ENCODE results near the gene SNX9.
"Not testable (repeated sequence)": the region's sequence is repeated elsewhere in the genome, so short reads cannot be mapped to it uniquely, and the experiment has no call there.

SNX9 gene

GRCh38 chr6:157954150-157955117 is 131.4 kb downstream of the SNX9 start:
- DNase-seq (ENCODE audit: low read depth): no peak

- no peak for DNase-seq (ENCODE audit: low read depth)
Observed at GRCh38 chr6:157955675-157956074, 132.6 kb downstream of the SNX9 start.

- DNase-seq (ENCODE audit: low read depth): no peak
Observed at GRCh38 chr6:157956171-157956730, 133.2 kb downstream of the SNX9 start.

- no peak for DNase-seq (ENCODE audit: low read depth)
Observed at GRCh38 chr6:157959451-157960227, 136.6 kb downstream of the SNX9 start.

- DNase-seq (ENCODE audit: low read depth): no peak
Observed at GRCh38 chr6:157961153-157961831, 138.2 kb downstream of the SNX9 start.

GRCh38 chr6:157961832-157962575 is 139.0 kb downstream of the SNX9 start:
- no peak for DNase-seq (ENCODE audit: low read depth)

- no peak for DNase-seq (ENCODE audit: low read depth)
Observed at GRCh38 chr6:157962601-157963302, 139.7 kb downstream of the SNX9 start.

- no peak for DNase-seq (ENCODE audit: low read depth)
Observed at GRCh38 chr6:157964100-157964499, 141.1 kb downstream of the SNX9 start.

- no peak for DNase-seq (ENCODE audit: low read depth)
Observed at GRCh38 chr6:157965387-157965786, 142.3 kb downstream of the SNX9 start.

GRCh38 chr6:157966589-157966977 is 143.5 kb downstream of the SNX9 start:
- no peak for DNase-seq (ENCODE audit: low read depth)

GRCh38 chr6:157967020-157967419 is 144.0 kb downstream of the SNX9 start:
- DNase-seq (ENCODE audit: low read depth): no peak

- no peak for DNase-seq (ENCODE audit: low read depth)
Observed at GRCh38 chr6:157967486-157967885, 144.4 kb downstream of the SNX9 start.

GRCh38 chr6:157972177-157972576 is 149.1 kb downstream of the SNX9 start:
- not testable (repeated sequence) for DNase-seq (ENCODE audit: low read depth)

GRCh38 chr6:157974341-157974894 is 151.4 kb downstream of the SNX9 start:
- DNase-seq (ENCODE audit: low read depth): no peak

- no peak for DNase-seq (ENCODE audit: low read depth)
Observed at GRCh38 chr6:157974967-157975366, 151.9 kb downstream of the SNX9 start.

- DNase-seq (ENCODE audit: low read depth): no peak
Observed at GRCh38 chr6:157975456-157975855, 152.4 kb downstream of the SNX9 start.

GRCh38 chr6:157976345-157977175 is 153.5 kb downstream of the SNX9 start:
- no peak for DNase-seq (ENCODE audit: low read depth)

GRCh38 chr6:157977176-157977804 is 154.2 kb downstream of the SNX9 start:
- DNase-seq (ENCODE audit: low read depth): no peak

Measured in fibroblast of the conjunctiva (primary cell).